Thymus (tissue), 11 donors: Measurements from ENCODE around the gene PDK2. TPM values are rescaled to one million over a fixed set of nuclear protein-coding genes. Genes with fewer than 3 reads are reported as not detected.

Source experiments
- DNase-seq, 9 donors: peaks; one replicate each; pipeline ENCODE4 v3.0.0-alpha.2; 2013; ENCODE audit warnings: low spot score in 9 of 9, low read depth in 6 of 9, missing footprints in 1 of 9
- H3K27ac ChIP-seq, 2 donors: one replicate each; pipeline ENCODE4 v1.5.1; 2013; ENCODE audit warnings: control low read depth in 1 of 2, low read depth in 1 of 2, low read length in 1 of 2, mild to moderate bottlenecking in 1 of 2, moderate library complexity in 1 of 2
- H3K27me3 ChIP-seq, 2 donors: one replicate each; pipeline ENCODE4 v1.5.1; 2013; ENCODE audit warnings: low read length in 1 of 2; ENCODE audit not compliant: control insufficient read depth in 2 of 2, insufficient read depth in 1 of 2
- H3K36me3 ChIP-seq, 2 donors: one replicate each; pipeline ENCODE4 v1.5.1; 2013; ENCODE audit warnings: low read length in 1 of 2, mild to moderate bottlenecking in 1 of 2, moderate library complexity in 1 of 2; ENCODE audit not compliant: control insufficient read depth in 2 of 2, insufficient read depth in 2 of 2
- H3K4me1 ChIP-seq, 2 donors: one replicate each; pipeline ENCODE4 v1.5.1; 2013; ENCODE audit warnings: low read length in 2 of 2; ENCODE audit not compliant: control insufficient read depth in 2 of 2, insufficient read depth in 2 of 2
- H3K4me3 ChIP-seq, 2 donors: one replicate each; pipeline ENCODE4 v1.5.1; 2013; ENCODE audit warnings: low read length in 2 of 2, control low read depth in 1 of 2, mild to moderate bottlenecking in 1 of 2
- H3K9me3 ChIP-seq, 2 donors: one replicate each; pipeline ENCODE4 v1.5.1; 2013; ENCODE audit warnings: low read length in 1 of 2, mild to moderate bottlenecking in 1 of 2; ENCODE audit not compliant: control insufficient read depth in 2 of 2, insufficient read depth in 1 of 2
- WGBS: extraction: QIAGEN DNeasy Blood & Tissue Kit; methylation state at CpG from one replicate; pipeline ENCODE4 v1.1.7; 2013; 5-methylcytosine and 5-hydroxymethylcytosine counted together
- polyA plus RNA-seq: library from polyadenylated mRNA; stranded (reverse); fragments of 200-250 nt; gene quantifications from one replicate; pipeline ENCODE4 v1.2.3, GENCODE V29; 2013
- total RNA-seq: library from RNA; stranded (reverse); fragments of 120-200 nt; gene quantifications from one replicate; pipeline ENCODE4 v1.2.4, GENCODE V29; 2013
- donor health status: healthy.

Gene PDK2
- total and polyA plus RNA-seq, 2 donors = 10.7 to 14.5 TPM

GRCh38 chr17:50150354-50151040 lies 55.3 kb downstream of the PDK2 start, which contains the start of gene PPP1R9B:
Gene PPP1R9B, minus strand, starts transcription at chr17:50150677. Its CDS starts 164 bp downstream, at chr17:50150513.
- peak in 2 of 9 donors; percentile 27 to 41 for DNase-seq
- Histone ChIP-seq H3K9me3 (no peaks in the 10 kb centered on the region), H3K27me3 (peaks cover 0 to 7% of the 10 kb centered on the region in 2 donors), H3K27ac (peak within 1 kb of the TSS; percentile 88 to 93), H3K4me3 (peak within 1 kb of the TSS; percentile 75 to 94), H3K36me3 (peaks cover 5% of the 10 kb centered on the region in 2 donors), H3K4me1 (peaks cover 23 to 52% of the 10 kb centered on the region in 2 donors)
- under 1% methylated on average over 69 of the region's 69 CpGs for WGBS

GRCh38 chr17:50151041-50151936 lies 56.1 kb downstream of the PDK2 start:
- Histone ChIP-seq H3K9me3 (no peaks in the 10 kb centered on the region), H3K27me3 (peaks cover 0 to 7% of the 10 kb centered on the region in 2 donors), H3K4me3 (peak overlapping the region; percentile 75 to 94), H3K4me1 (peaks cover 23 to 52% of the 10 kb centered on the region in 2 donors), H3K27ac (peak overlapping the region; percentile 88 to 93), H3K36me3 (no peaks in the 10 kb centered on the region)
- peak; percentile 72 to 93 (median 81) for DNase-seq
- WGBS = under 1% methylated on average over 39 of the region's 40 CpGs

- WGBS = 3% methylated on average over 12 of the region's 12 CpGs
- H3K27me3 ChIP-seq = peaks cover 0 to 7% of the 10 kb centered on the region in 2 donors
- H3K4me3 ChIP-seq = peak overlapping the region; percentile 75 to 94
- peaks cover 22 to 45% of the 10 kb centered on the region in 2 donors for H3K4me1 ChIP-seq
- H3K36me3 ChIP-seq = no peaks in the 10 kb centered on the region
- H3K9me3 ChIP-seq = no peaks in the 10 kb centered on the region
- H3K27ac ChIP-seq = peak overlapping the region; percentile 88 to 93
- DNase-seq = peak in 8 of 9 donors; percentile 62 to 88 (median 78)
Measured at GRCh38 chr17:50151937-50152547, 56.9 kb downstream of the PDK2 start.

- DNase-seq = no peak
- Histone ChIP-seq H3K27me3 (peaks cover 0 to 7% of the 10 kb centered on the region in 2 donors), H3K9me3 (no peaks in the 10 kb centered on the region), H3K4me3 (no peak overlapping the region), H3K27ac (peak overlapping the region in 1 of 2 donors; percentile 52), H3K4me1 (peaks cover 15 to 38% of the 10 kb centered on the region in 2 donors), H3K36me3 (no peaks in the 10 kb centered on the region)
- 92% methylated on average over 7 of the region's 7 CpGs for WGBS
Measured at GRCh38 chr17:50152736-50153135, 57.6 kb downstream of the PDK2 start.

GRCh38 chr17:50153650-50154575 lies 58.8 kb downstream of the PDK2 start:
- Histone ChIP-seq H3K27ac (peak overlapping the region in 1 of 2 donors; percentile 15), H3K4me1 (peaks cover 11 to 28% of the 10 kb centered on the region in 2 donors), H3K36me3 (no peaks in the 10 kb centered on the region), H3K27me3 (peaks cover 0 to 7% of the 10 kb centered on the region in 2 donors), H3K4me3 (no peak overlapping the region), H3K9me3 (no peaks in the 10 kb centered on the region)
- DNase-seq = no peak
- 89% methylated on average over 16 of the region's 16 CpGs for WGBS

- peaks cover 11 to 23% of the 10 kb centered on the region in 2 donors for H3K4me1 ChIP-seq
- 50% methylated on average over 1 of the region's 1 CpG for WGBS
- H3K36me3 ChIP-seq = no peaks in the 10 kb centered on the region
- H3K27me3 ChIP-seq = peaks cover 0 to 2% of the 10 kb centered on the region in 2 donors
- no peak overlapping the region for H3K4me3 ChIP-seq
- no peaks in the 10 kb centered on the region for H3K9me3 ChIP-seq
- H3K27ac ChIP-seq = peak overlapping the region in 1 of 2 donors; percentile 15
- DNase-seq = no peak
Measured at GRCh38 chr17:50154604-50155003, 59.5 kb downstream of the PDK2 start.

- Histone ChIP-seq H3K9me3 (no peaks in the 10 kb centered on the region), H3K27ac (no peak overlapping the region), H3K36me3 (no peaks in the 10 kb centered on the region), H3K27me3 (peaks cover 0 to 2% of the 10 kb centered on the region in 2 donors), H3K4me3 (no peak overlapping the region), H3K4me1 (peaks cover 11 to 23% of the 10 kb centered on the region in 2 donors)
- no peak for DNase-seq
- 84% methylated on average over 8 of the region's 8 CpGs for WGBS
Measured at GRCh38 chr17:50155115-50155819, 60.1 kb downstream of the PDK2 start.

GRCh38 chr17:50157891-50158290 lies 62.7 kb downstream of the PDK2 start:
- Histone ChIP-seq H3K4me3 (no peak overlapping the region), H3K4me1 (peaks cover 5 to 22% of the 10 kb centered on the region in 2 donors), H3K27ac (no peak overlapping the region), H3K9me3 (no peaks in the 10 kb centered on the region), H3K36me3 (no peaks in the 10 kb centered on the region), H3K27me3 (peaks cover 0 to 8% of the 10 kb centered on the region in 2 donors)
- DNase-seq = no peak
- 62% methylated on average over 4 of the region's 4 CpGs for WGBS
